SIG-M5 (cell line): Measurements from ENCODE around the gene AGBL4.

Experiments used
- DNase-seq: peaks from one replicate; lab custom pipeline; 2025; lab: John Stamatoyannopoulos, UW

AGBL4 gene

DNA sequence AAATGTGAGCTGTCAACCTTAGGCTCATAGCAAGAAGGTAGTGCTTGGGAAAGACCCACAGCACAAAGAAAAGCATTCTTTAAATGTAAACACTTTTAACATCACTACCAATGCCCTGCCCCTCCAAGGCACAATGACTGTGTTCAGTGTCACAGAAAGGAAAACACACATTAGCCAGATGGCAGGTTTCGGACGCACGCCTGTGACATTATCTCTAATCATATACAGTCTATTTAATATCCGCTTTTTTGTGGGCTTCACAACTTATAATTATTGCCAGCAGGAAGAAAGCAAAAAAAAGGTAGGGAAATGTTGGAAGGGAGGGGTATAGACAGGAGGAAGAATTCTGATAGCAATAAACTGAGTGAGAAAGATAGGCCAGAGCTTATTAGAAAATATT lies 1134.7 kb downstream of the AGBL4 start:
- no peak for DNase-seq

DNA sequence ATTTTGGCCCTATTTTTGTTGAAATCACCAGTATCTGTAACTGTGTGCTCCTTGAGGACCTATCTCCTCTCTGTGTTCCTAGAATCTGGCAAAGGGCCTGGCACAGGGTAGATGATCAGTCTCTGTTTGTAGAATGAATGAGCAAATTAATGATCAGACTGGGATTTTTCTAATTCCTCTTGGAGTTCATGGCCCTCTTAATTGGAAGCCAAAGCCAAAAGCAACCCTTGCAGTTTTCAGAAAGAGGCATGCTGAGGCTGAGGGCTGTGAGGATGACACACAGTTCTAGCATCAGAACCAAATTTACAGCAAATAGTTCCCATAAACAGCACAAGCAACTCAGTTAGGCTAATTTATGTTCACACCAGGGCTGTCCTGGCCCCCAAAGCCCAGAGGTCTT lies 1136.0 kb downstream of the AGBL4 start:
- DNase-seq, result no peak

DNA sequence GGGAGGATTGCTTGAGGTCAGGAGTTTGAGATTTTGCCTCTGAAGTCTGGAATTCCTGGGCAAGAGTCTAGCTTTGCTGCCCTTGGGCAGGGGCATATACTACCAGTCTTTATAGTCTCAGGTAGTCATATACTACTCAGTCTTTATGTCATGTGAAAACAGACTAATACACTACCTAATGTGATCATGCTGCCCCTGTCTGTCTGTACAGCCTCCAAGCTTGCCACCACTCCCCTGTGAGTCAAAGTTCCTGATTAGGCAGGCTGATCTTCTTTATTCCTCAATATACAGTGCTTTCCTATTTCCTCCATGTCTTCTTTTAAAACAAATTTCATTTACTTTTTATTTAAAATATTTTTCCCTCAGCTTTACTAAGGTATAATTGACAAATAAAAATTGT lies 1141.7 kb downstream of the AGBL4 start:
- no peak for DNase-seq

DNA sequence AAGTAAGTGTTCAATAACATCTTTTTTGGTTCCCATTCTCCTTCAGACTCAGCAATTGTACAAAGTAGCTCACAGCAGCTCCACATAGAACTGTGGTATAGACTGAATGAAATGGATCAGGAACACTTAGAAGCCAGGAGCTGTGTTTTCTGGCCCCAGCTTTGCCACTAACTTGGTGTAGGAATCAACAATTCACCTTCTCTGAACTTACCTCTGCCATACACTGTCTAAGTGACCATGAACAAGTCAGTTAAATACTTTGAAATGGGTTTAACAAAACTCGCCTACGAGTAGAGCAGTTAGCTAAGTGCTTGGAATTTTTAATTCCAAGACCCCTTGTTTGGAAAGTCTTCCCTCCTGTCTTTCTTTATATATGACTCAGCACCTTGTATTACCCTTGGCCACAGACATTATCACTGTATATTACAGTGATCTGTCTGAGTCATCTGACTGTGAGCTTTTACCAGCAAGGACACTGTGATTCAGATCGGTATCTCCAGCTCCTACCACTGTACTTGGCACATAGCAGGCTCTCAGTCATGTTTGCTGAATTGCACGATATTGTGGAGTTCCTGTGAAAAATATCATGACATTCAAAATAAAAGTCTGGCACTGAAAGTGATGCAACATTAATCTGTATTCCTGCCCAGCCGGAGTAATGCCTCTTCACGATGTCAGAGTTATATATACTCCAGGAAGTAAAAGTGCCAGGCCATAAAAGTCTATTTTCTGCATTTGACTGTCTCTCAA lies 1145.4 kb downstream of the AGBL4 start:
- no peak for DNase-seq

DNA sequence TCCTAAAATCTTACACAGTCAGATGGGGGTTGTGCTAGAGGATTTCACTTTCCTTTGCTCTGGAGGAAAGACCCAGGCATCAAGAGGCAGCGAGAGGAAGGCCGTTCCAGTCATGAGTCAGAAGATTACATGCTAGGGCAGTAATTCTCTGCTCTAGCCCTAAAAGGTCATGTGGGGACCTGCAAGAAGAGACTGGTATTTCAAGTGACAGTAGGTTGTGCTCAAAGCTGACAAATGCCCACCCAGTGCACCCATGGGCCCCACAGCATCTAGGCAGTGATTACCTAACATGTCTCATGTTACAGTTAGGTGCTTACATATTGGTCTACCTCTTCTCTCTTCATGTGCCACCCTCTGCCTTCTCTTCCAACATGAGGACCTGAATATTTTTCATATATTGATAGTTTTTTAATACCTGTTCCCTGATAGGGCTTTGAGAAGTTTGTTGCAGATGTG lies 1147.4 kb downstream of the AGBL4 start:
- no peak for DNase-seq

DNA sequence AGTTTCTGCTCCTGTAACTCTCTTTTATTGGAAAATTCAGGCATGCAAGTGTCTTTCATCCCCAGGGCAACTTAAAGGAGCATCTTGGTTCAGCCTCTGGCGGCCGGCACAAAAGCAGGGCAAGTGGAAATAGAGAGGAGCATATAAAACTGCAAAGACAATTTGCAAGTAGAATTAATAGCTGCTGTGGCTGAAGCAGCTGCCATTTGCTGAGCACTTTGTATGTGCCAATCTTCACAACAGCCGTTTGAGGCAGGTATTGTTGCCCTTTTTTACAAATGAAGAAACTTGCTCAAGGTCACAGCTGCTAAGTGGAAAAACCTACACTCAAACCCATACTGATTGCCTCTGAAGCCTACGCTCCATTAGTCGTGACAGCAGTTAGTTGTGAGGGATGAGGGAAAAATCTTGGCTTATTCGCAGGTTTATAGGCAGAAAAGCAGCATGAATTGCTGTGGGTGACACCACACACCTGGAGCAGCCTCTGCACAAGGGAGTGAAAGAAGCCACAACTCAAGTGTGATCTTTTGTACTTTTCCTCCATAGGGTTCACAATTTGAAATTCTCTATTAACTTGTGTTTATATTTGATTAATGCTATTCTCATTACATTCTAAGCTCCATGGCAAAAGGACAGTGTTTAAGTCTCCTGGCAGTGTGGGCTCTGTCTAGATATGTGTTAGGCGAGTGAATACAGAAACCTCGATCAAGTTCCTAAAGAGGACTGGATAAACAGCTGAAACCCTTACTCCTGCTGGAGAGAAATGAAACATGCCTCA lies 1148.0 kb downstream of the AGBL4 start:
- DNase-seq, result no peak

DNA sequence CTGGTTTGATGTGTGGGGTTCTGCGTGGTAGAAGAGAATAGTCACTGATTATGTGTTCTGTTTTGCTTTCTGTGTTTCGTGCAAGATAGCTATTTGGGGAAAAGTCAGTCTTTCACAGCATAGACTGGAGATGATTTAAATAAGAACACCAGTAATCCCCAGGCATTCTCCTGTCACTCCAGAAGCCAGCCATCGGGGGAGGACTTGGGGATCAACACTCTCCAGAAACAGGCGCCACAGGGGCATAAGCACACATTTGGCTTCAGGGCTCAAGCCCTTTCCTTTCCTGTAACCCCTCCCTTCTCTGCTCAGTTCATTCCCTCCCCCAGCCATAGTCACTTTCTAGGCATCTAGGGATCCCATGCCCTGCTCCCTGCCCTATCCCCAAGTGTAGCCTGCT lies 1149.8 kb downstream of the AGBL4 start:
- DNase-seq, result no peak

DNA sequence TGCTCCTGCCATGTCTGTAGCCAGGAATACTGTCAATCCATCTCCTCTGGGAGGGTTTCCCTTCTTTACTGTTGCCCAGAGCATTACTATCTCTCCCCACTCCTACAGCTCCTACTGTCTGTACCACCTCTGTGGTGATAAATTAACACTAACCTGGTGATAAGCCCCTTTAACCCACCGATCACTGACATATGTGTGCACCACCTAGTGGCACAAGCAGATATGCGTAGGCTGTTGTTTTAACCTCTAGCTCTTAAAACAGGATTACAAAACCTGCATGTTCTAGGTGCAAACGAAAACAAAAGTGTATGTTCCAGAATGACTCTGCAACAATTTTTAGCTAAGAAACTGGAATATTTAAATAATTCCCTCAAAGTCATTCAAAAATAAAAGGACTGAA lies 1153.2 kb downstream of the AGBL4 start:
- DNase-seq, result no peak

DNA sequence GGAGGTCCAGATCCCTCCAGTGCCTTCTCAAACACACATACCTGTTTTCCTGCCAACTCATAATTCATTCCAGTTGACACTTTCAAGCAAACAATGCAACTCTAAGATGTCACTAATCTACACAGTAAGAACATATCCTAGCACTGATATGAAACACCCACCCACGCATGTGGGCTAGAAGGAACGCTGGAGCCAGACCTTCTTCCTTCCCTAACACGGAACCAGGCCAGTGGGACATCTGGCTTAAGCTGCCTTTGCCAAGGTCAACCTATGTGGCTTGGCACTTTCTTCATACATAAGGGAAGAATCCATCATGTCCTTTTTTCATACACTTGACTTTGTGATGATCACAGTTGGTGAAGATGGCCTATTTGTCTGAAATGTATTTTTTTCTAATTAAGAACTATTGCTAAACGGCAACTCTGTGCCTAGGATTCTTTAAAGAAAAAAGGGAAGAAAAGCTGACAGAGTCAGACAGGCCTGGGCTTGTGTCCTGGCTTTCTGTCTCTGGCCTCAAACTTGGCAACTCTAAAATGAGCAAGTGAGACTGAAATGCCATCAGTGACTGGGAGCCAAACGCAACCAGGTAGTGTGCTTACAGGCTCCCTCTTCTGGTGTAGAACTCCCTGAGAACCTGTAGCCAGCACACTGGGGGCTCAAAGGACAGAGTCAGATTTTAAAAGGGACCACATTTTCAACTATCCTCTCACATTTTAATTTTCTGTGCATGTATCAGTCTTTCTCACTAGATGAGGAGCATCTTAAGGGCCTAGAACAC lies 1154.4 kb downstream of the AGBL4 start:
- no peak for DNase-seq

DNA sequence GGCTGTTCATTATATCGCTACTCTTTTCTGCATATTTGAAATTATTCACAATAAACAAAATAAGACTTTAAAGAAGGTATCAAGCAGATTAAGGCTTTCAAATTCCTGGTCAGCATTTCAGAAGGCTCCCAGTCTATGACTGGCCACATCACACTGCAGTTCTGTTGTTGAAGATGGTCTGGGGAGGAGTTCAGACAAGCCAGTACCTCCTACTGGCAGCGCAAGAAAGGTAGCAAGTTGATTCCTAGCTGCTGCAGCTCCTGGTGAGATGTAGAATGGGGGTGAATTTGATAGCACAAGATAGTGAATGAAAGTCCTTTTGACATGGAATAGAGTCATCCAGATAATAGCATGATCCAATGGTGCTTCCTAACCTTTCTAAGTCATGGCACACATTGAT lies 1158.8 kb downstream of the AGBL4 start:
- no peak for DNase-seq

DNA sequence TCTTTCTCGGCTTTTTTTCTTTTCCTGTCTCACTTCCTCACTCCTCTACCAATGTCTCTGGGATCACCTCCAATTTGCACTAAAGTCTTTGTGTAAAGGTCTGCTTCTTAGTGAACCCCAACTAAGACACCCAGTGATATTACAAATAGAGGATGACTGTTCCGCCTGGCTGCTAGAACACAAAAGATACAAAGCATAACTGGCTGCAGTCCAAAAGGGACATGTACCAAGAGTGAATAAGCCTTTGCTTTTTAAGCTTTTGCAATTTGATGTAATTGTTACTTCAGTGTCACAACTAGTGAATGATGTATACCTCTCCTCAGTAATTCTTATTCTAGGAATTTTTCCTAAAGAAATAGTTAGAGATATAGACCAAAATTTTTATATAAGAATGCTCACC lies 1164.3 kb downstream of the AGBL4 start:
- no peak for DNase-seq

DNA sequence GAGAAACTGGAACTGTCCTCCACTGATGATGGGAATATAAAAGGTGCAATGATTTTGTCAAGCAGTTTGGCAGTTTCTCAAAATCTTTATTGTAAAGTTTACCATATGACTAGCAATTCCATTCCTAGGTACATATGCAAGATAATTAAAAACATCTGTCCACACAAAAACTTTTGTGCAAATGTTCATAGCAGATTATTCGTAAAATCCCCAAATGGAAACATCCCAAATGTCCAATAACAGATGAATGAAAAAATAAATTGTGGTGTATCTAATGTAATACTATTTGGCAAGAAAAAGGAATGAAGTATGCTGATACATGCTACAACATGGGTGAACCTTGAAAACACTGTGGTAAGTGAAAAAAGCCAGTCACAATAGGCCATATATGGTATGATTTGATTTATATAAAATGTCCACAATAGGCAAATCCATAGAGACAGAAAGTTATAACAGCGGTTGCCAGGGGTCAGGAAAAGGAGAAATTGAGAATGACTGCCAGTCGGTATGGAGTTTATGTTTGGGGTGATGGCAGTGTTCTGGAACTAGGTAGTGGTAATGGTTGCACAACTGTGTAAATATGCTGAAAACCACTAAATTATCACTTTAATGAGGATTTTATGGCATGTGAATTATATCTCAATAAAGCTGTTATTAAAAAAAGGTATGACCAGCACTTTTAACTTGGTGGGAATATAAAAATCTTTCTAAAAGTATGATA lies 1165.4 kb downstream of the AGBL4 start:
- DNase-seq, result no peak

DNA sequence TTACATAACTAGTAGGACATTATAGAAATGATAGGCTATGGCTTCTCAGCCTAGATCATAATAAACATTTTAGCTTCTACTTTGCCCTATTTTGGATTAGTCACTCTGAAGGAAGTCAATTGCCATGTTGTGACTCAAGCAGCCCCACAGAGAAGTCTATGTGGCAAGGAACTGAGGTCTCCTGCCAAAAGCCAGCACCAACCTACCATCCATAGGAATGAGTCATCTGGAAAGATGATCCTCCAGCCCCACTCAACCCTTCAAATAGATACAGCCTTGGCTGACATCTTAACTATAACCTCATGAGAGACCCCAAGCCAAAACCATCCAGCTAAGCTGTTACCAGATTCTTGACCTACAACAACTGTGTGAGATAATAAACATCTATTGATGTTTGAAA lies 1170.7 kb downstream of the AGBL4 start:
- DNase-seq, result no peak

DNA sequence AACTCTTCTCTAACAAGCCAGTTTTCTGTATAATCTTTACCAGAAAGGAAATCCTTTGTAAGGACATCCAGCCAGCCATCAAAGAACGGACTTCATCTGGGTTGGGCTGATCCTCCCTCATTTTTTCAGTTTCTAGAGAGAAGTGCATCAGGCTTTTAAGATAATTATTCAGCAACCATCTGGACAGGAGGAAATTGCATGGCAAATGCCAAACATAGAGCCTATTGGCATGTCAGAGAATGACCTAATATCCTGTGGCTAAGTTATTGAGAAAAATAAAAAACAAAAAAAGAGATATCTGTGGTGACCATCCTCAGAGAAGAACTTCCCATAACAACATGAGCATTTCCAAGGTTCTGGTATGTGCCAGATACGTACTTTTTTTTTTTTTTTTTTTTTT lies 1172.1 kb downstream of the AGBL4 start:
- DNase-seq, result no peak

DNA sequence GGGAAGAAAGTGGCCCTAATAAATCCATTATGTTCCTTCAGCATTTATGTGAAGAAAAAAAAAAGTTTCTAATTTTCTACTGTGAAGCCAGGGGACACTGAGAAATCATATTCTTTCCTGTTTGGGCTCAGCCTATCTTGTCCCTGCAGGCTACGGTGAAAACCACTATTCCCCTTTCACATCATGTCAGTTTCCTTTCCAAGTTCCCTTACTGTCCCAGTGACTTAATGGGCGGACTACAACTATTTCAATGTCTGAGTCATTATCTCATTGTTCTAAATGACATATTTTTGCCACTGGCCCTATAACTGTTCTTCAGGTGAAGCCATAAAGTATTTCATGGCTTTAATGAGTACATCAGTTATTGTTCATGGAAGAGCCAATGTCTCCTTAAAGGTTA lies 1175.7 kb downstream of the AGBL4 start:
- DNase-seq, result no peak

DNA sequence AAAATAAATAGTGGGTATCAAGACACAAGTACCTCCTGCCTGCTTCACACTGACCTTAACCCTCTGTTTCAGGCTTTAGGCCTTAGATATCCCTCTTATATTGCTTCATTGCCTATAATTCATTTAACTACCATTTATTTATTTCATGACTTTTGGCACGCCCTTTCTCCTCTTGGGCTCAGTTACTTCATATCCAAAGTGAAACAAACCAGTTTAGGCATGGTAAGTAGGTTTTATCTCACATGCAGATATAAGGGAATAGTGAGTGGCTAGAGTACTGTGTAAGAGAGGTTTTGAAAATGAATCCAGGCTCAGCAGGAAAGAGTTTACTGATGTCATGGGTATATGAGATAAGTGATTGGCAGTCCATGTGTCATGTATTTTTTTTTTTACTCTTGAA lies 1177.3 kb downstream of the AGBL4 start:
- DNase-seq, result no peak

DNA sequence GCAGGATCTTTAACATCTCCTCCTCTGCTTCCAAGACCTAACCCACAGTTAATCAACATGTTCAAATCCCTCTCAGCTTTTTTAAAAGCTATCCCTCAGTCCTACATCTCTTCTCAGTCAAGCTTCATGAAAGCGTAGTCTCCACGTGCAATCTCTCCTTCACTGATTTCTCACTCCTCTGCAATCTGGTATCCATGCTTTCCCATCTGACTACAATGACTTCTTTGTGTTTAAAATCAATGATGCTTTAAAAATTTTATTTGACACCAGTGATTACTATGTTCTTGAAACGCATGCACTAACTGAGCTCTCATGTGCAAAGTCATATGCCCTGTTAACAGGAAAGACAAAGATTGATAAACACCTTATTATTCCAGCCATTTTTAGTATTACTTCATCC lies 1179.6 kb downstream of the AGBL4 start:
- no peak for DNase-seq

DNA sequence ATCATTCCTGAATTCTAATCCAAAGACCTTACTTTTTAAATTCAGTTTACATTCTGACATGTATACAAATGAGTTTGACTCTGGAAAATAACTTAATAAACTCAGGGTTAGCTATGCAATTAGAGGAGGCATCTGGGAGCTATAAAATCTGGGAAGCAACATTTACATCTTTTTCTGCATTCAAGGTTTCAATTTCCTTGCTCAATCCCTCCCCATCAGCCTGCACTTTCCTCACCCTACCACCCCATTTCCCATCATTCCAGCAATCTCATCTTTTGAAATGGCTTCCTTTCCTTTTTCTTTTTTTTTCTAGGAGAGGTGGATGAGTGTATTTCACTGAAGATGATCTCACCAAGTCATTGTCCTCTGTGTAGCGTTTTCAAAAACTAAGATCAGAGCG lies 1181.8 kb downstream of the AGBL4 start:
- no peak for DNase-seq

DNA sequence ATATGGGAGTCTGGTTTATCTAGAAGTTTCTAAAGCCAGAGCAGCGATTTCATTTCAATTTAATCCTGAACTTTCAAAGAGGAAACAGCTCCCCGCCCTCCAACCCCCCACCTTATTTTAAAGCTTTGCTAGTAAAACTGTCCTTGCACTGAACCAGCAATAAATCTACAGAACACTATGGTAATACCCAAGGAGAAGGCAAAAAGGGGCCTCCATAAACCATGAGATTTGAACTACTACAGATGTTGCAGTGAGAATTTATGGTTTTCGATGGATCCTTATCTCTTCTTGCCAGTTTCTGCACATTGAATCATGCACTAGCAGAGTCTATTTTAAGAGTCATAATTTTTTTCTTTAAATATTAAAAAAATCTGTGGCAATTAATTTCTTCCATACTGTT lies 1182.3 kb downstream of the AGBL4 start:
- no peak for DNase-seq

DNA sequence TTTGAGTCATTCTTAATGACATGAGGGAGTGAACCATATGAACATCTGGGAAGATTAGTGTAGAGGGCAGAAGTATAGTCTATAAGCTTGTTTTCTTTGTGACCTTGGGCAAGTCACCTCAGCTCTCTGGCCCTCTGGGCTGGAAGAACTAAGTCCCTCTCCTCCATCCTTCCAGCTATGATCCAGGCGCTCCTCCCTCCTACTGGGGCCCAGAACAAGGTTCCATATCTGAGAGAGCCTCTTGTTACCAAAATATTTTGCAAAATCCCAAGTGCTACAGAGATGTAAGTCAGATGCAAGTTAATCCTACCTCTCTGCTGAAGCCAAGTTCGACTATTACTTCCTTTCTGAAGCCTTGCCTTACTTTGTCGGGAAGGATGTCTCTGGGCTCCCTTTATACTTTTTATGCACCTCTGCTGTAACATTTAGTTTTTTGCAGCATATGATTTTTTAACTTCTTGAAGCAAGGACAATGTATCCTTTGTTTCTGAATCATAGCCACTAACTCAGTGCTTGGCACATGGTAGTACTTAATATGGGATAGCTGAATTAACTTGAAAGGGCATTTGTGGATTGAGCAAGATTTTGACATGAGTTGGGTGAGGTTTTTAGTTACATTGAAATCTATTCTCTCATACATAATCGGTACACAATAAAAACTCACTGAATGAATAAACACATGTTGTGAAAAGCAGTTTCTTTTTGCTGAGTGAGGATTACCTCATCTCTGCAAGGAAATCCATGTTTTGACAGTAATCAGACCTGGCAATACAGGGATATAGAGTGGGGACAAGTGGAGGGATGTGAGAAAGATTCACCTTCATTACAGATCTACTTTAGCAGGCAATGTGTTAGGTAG lies 1192.4 kb downstream of the AGBL4 start:
- DNase-seq, result no peak

DNA sequence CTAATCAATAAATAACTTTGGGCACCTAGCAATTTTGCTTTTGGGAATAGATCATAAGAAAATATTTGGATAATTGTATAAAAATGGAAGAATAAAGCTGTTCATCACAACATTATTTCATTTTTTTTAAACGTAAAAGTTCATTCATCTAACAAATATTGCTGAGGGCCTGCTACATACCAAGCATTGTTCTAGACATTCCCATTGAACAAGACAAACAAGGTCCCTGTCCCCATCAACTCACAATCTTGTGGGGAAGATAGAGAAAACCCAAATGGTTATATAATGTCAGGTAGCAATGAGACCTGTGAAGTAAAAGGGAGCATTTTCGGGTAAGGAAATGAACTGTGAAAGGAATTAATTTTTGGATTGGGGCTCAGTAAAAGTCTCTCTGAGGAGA lies 1193.0 kb downstream of the AGBL4 start:
- no peak for DNase-seq
